Heart left ventricle (tissue), 16 donors: ENCODE data around the gene KLHL8. TPM values are rescaled to one million over a fixed set of nuclear protein-coding genes. Genes with fewer than 3 reads are reported as not detected.
"Not testable (repeated sequence)": the region's sequence is repeated elsewhere in the genome, so short reads cannot be mapped to it uniquely, and the experiment has no call there.

Experiments used
- ATAC-seq, 4 donors: fragments of 200-7000 bp; cut with Tn5 transposase; one replicate each; pipeline ENCODE4 v1.9.1; 2020 to 2022; ENCODE audit warnings: moderate library complexity in 4 of 4, mild to moderate bottlenecking in 3 of 4, moderate number of reproducible peaks in 1 of 4
- DNase-seq, 5 donors: peaks; one replicate each; pipeline ENCODE4 v3.0.0-alpha.2; 2020
- H3K27ac ChIP-seq, 12 donors: fragments of 200-600 bp; sonication (generic) in 4 of 12; one replicate each; pipeline versions ENCODE4 v1.5.0 to v1.8.0; 2016 to 2022; ENCODE audit warnings: mild to moderate bottlenecking in 2 of 12
- H3K27me3 ChIP-seq, 9 donors: fragments of 200-600 bp; sonication (generic) in 2 of 9; one replicate each; pipeline versions ENCODE4 v1.5.1 to v1.8.0; 2016 to 2022; ENCODE audit warnings: mild to moderate bottlenecking in 3 of 9
- H3K36me3 ChIP-seq, 9 donors: fragments of 200-600 bp; sonication (generic) in 2 of 9; one replicate each; pipeline versions ENCODE4 v1.5.0 to v1.8.0; 2018 to 2022; ENCODE audit warnings: mild to moderate bottlenecking in 2 of 9
- H3K4me1 ChIP-seq, 12 donors: fragments of 200-600 bp; sonication (generic) in 4 of 12; one replicate each; pipeline versions ENCODE4 v1.5.0 to v1.8.0; 2016 to 2022; ENCODE audit warnings: mild to moderate bottlenecking in 3 of 12
- H3K4me3 ChIP-seq, 12 donors: fragments of 200-600 bp; sonication (generic) in 4 of 12; one replicate each; pipeline versions ENCODE4 v1.5.0 to v1.8.0; 2017 to 2022; ENCODE audit warnings: mild to moderate bottlenecking in 9 of 12, moderate library complexity in 4 of 12
- H3K9me3 ChIP-seq, 12 donors: fragments of 200-600 bp; sonication (generic) in 4 of 12; one replicate each; pipeline versions ENCODE4 v1.5.0 to v1.8.0; 2016 to 2022; ENCODE audit warnings: mild to moderate bottlenecking in 1 of 12
- POLR2A ChIP-seq, 2 donors: fragments of 450-650 bp; IDR thresholded peaks; one replicate each; pipeline ENCODE4 v1.6.1; 2017; ENCODE audit warnings: antibody characterized with exemption in 2 of 2, mild to moderate bottlenecking in 2 of 2, moderate library complexity in 2 of 2
- WGBS, 4 donors: extraction: QIAGEN DNeasy Blood & Tissue Kit in 2 of 4; methylation state at CpG; one replicate each; pipeline versions ENCODE4 v1.1.5 to v1.1.7; 2013 to 2018; 5-methylcytosine and 5-hydroxymethylcytosine counted together
- intact Hi-C, 10 donors: fragments of 100-400 bp; cut with DNase I; formaldehyde crosslinking; loops; one replicate each; pipeline versions ENCODE4 v1.11.1 to v1.14.2; 2022
- polyA plus RNA-seq, 2 donors: library from polyadenylated mRNA; stranded (reverse); fragments of 200-250 nt; gene quantifications; one replicate each; pipeline ENCODE4 v1.2.3, GENCODE V29; 2013
- total RNA-seq, 9 donors: library from RNA; depleted of rRNA in 2 of 9; stranded (reverse); fragments of >200 nt in 2 of 9; fragmentation: NEBNext Ultra II Directional in 3 of 9; extraction: Animal tissue kit (Norgen Biotek cat#: 25700) in 3 of 9; gene quantifications; one replicate each; pipeline versions ENCODE4 v1.1.0 to v1.2.4, GENCODE V29; 2016 to 2023
- TF ChIP-seq, protein P1 (sequence below), 12 donors: fragments of 200-600 bp; sonication (generic) in 4 of 12; IDR thresholded peaks; one replicate each; pipeline versions ENCODE4 v1.5.0 to v1.8.0; 2018 to 2022; ENCODE audit warnings: antibody characterized with exemption in 12 of 12, mild to moderate bottlenecking in 5 of 12
- donor health status: ischemic (EF 13 %, LVEDD 7.1; RV severe dilation, severe dysfunction).
- donor health status: healthy with polysubstance abuse.
- donor health status: DM: no; HTN: yes; CAD: no.
- donor health status: DM: no; HTN: no; CAD: no.
- donor health status: ischemic (EF 25% LVEDD 6.9; RV normal size, moderate dysfunction).
- donor health status: ischemic (EF 25% LVEDD 5.7; RV mildly dilated, moderate dysfunction).
- donor health status: healthy.
- donor health status: DM: yes; HTN: yes; CAD: no.
- donor health status: ischemic (EF 35%, LVEDD 5.7; RV mildly dilated, moderate dysfunction).
- donor health status: nonischemic (EF 11% LVEDD 7.7; RV severe dilation, severe dysfunction).
- donor health status: DM: yes; HTN: yes; CAD: no.
- donor health status: PGD.
- donor health status: ischemic (EF 29% LVEDD 5.4; RV normal size, mild dysfunction).
- donor health status: nonischemic (EF 23%, LVEDD 6.1; RV moderate dilation, normal function).

KLHL8 gene
- total and polyA plus RNA-seq, 11 donors, result 2.9 to 14.7 (median 10.1) TPM

DNA sequence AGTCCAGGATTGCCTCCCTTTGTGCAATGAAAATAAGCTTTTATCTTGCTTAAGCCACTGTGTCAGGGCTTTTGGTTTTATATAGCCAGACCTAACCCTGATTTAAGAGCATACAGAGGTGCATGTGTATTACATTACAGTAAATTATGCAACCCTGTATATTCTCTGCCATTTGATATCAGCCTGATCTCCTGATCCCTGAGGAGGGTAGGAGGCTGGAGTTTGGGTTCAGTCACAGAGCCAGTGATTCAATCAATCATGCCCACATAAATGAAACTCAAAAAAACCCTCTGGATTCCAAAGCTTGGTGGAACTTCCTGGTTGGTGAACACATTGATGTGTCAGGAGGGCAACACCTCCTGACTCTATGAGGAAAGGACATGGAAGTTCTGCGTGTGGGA is 7.3 kb upstream of the KLHL8 start:
- WGBS, 4 donors, result 87 to 100% (median 94%) methylated on average over 1 of the region's 1 CpG
- no peaks in the 10 kb centered on the region for H3K9me3 ChIP-seq
- ATAC-seq (no peak), DNase-seq (no peak)
- no peak overlapping the region for H3K4me3 ChIP-seq
- H3K27ac ChIP-seq, result no peak overlapping the region
- intact Hi-C loops, result loop anchor here in 1 of 10 donors (10.0 kb wide), 1 partner anchor 303 kb away; no protein-coding TSS in a partner anchor
- no peak for TF ChIP-seq POLR2A (IDR thresholded peaks at IDR 0.05)
- TF ChIP-seq, protein P1, sequence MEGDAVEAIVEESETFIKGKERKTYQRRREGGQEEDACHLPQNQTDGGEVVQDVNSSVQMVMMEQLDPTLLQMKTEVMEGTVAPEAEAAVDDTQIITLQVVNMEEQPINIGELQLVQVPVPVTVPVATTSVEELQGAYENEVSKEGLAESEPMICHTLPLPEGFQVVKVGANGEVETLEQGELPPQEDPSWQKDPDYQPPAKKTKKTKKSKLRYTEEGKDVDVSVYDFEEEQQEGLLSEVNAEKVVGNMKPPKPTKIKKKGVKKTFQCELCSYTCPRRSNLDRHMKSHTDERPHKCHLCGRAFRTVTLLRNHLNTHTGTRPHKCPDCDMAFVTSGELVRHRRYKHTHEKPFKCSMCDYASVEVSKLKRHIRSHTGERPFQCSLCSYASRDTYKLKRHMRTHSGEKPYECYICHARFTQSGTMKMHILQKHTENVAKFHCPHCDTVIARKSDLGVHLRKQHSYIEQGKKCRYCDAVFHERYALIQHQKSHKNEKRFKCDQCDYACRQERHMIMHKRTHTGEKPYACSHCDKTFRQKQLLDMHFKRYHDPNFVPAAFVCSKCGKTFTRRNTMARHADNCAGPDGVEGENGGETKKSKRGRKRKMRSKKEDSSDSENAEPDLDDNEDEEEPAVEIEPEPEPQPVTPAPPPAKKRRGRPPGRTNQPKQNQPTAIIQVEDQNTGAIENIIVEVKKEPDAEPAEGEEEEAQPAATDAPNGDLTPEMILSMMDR (IDR thresholded peaks at IDR 0.05), result no peak
- no peaks in the 10 kb centered on the region for H3K36me3 ChIP-seq
- no peaks in the 10 kb centered on the region for H3K27me3 ChIP-seq
- no peaks in the 10 kb centered on the region for H3K4me1 ChIP-seq

DNA sequence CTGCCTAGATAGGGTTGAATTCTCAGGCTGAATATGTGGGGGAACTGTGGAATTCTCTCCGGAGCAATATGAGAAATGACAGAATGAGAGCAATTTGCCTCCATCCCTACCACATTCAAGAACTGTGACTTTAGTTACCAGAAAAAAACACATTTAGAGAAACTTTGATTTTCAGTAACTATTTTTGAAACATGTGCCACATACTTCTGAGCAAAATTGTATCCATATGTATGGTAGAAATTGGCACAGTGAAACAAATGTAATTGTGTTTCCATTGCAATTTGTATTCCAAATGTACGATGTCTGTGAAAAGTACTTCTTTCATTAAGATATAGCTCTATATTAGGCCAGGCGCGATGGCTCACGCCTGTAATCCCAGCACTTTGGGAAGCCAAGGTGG is 5.5 kb upstream of the KLHL8 start:
- TF ChIP-seq, protein P1 (IDR thresholded peaks at IDR 0.05), result no peak
- TF ChIP-seq POLR2A (IDR thresholded peaks at IDR 0.05), result no peak
- intact Hi-C loops, result loop anchor here in 1 of 10 donors (10.0 kb wide), 1 partner anchor 301 kb away; no protein-coding TSS in a partner anchor
- no peak overlapping the region for H3K4me3 ChIP-seq
- peaks cover 0 to 3% (median under 1%) of the 10 kb centered on the region in 12 donors for H3K4me1 ChIP-seq
- H3K27ac ChIP-seq, result no peak overlapping the region
- ATAC-seq (no peak), DNase-seq (no peak)
- H3K9me3 ChIP-seq, result no peaks in the 10 kb centered on the region
- H3K27me3 ChIP-seq, result no peaks in the 10 kb centered on the region
- no peaks in the 10 kb centered on the region for H3K36me3 ChIP-seq
- WGBS, 4 donors, result 90 to 94% (median 93%) methylated on average over 5 of the region's 5 CpGs

DNA sequence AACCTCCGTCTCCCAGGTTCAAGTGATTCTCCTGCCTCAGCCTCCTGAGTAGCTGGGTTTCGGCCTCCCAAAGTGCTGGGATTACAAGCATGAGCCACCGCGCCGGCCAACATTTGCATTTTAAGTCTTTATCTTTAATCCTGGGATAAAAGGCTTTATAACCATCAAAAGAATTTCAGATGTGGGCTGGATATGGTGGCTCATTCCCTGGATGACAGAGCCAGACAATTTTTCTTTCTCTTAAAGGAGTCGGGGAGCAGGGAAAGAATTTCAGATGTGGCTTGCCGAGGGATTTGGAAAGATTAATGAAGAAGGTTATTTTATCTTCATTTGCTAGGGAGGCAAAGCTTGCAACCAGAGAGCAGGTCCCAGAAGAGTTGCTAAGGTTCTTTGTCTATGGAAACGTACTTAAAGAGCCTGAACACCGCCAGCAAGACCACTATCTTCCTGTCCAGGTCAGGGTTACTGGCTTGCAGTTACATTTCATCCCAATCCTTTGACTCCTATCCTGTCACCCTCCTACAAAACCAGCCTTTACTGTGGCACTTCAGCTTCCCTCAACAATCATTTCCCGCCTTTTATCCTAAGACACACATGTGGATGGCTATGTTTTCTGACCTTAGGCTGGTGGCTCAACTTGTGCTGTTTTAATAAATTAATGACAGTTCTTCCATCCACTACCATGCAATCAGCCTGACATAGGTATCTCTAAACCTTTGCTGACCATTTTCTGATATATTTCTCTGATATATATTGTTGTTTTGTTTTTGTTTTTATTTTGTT is 3.9 kb upstream of the KLHL8 start:
- Histone ChIP-seq H3K4me3 (no peak overlapping the region), H3K4me1 (peaks cover 0 to 7% (median 2%) of the 10 kb centered on the region in 12 donors), H3K27ac (no peak overlapping the region), H3K36me3 (no peaks in the 10 kb centered on the region), H3K27me3 (no peaks in the 10 kb centered on the region), H3K9me3 (no peaks in the 10 kb centered on the region)
- ATAC-seq, result no peak
- intact Hi-C loops, result loop anchor here in 4 of 10 donors (5.0 to 10.0 kb wide), 6 partner anchors 42 to 317 kb away; no protein-coding TSS in a partner anchor
- 71 to 79% (median 72%) methylated on average over 10 of the region's 10 CpGs for WGBS, 4 donors
- TF ChIP-seq, protein P1 (IDR thresholded peaks at IDR 0.05), result no peak
- TF ChIP-seq POLR2A (IDR thresholded peaks at IDR 0.05), result no peak
- no peak for DNase-seq

DNA sequence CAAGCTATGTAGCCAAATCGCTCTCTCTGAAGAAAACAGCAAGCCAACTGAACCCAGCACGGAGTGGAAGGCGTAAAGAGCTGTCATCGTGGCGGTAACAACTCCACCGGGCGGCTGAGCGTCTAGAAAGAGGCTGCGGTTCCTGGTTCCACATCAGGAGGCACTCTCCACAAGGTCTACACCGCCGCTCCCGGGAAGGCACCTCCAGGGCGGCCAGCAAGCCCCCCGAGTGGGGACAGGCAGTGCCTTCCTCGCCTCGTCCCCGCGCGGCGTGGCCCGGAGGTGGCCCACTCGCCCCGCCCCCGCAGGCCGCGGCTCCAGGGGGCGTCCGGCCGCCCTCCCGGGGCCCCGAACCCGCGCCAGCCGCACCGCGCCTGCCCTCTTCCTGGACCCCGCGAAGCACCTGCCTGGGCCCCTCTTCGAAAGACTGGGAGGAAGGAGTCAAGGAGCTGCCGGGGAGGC is 755 bp downstream of the KLHL8 start:
- 1 to 2% (median 1%) methylated on average over 14 to 40 of the region's 40 CpGs for WGBS, 4 donors
- TF ChIP-seq POLR2A (IDR thresholded peaks at IDR 0.05), result no peak
- TF ChIP-seq, protein P1 (IDR thresholded peaks at IDR 0.05), result peak in 3 of 12 donors; percentile 11 to 27 (median 16)
- no peaks in the 10 kb centered on the region for H3K9me3 ChIP-seq
- H3K4me3 ChIP-seq, result peak overlapping the region; percentile 75 to 99 (median 92)
- intact Hi-C loops, result loop anchor here in 7 of 10 donors (2.0 to 10.0 kb wide), 8 partner anchors 37 to 312 kb away; partner anchors contain the start of gene AFF1 (in 1 of the 7)
- DNase-seq, result peak in 4 of 5 donors; percentile 19 to 78 (median 49)
- H3K36me3 ChIP-seq, result no peaks in the 10 kb centered on the region
- no peaks in the 10 kb centered on the region for H3K27me3 ChIP-seq
- peak in 3 of 4 donors; percentile 21 to 50 (median 45) for ATAC-seq
- peaks cover 0 to 22% (median 8%) of the 10 kb centered on the region in 12 donors for H3K4me1 ChIP-seq
- peak overlapping the region; percentile 81 to 96 (median 92) for H3K27ac ChIP-seq

DNA sequence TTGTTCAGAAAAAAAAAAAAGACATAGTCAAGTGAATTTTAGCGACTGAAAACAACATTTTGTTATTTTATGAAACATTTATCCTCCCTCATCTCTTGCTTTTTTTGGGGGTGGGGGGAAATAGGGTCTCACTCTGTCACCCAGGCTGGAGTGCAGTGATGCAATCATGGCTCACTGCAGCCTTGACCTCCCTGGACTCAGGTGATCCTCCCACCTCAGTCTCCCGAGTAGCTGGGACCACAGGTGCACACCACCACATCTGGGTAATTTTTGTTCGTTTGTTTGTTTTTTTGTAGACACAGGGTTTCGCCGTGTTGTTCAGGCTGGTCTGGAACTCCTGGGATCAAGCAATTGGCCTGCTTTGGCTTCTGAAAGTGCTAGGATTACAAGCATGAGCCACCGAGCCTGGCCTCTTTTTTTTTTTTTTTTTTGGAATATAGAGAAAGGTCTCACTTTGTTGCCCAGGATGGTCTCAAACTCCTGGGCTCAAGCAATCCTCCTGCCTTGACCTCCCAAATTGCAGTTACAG is 3.1 kb downstream of the KLHL8 start:
- not testable (repeated sequence) for H3K4me3 ChIP-seq, DNase-seq, H3K36me3 ChIP-seq, ATAC-seq, H3K9me3 ChIP-seq, H3K27me3 ChIP-seq, H3K27ac ChIP-seq
- intact Hi-C loops, result loop anchor here in 2 of 10 donors (5.0 kb wide), 2 partner anchors 65 to 290 kb away; no protein-coding TSS in a partner anchor
- WGBS, 4 donors, result 85 to 91% (median 88%) methylated on average over 6 of the region's 6 CpGs
- H3K4me1 ChIP-seq, result peaks cover 3 to 42% (median 24%) of the 10 kb centered on the region in 12 donors
